ENCODE data around the gene KATNAL2.
"Not testable (repeated sequence)": the region's sequence is repeated elsewhere in the genome, so short reads cannot be mapped to it uniquely, and the experiment has no call there.

KATNAL2 gene

DNA sequence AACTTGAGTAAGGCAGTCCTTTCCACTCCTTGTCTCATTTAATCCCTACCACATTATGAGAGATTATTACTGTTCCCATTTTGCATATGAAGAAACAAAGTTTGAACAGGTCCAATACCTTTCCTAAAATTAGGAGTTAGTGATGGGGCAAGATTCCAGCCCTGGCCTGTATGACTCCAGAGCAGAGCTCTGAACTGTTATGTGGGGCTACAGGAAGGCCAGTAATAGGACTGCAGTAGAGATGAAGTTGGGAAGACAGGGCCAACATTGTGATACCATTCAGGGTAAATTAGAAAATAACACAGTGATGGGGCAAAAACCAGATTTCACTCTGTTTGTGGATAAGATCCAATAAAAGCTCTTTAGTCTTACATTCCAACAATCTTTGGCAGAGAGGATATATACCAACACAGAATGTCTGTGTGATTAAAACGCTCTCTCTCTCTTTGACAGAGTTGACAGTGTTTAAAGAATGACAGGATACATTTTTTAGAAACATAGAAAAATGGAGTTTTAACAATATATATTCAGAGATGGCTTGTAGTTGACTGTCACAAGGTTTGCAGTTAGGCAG is 22.7 kb downstream of the KATNAL2 start:
- no peak for DNase-seq

GRCh38 chr18:46942646-46943045 is 25.2 kb downstream of the KATNAL2 start:
- no peak for DNase-seq

DNA sequence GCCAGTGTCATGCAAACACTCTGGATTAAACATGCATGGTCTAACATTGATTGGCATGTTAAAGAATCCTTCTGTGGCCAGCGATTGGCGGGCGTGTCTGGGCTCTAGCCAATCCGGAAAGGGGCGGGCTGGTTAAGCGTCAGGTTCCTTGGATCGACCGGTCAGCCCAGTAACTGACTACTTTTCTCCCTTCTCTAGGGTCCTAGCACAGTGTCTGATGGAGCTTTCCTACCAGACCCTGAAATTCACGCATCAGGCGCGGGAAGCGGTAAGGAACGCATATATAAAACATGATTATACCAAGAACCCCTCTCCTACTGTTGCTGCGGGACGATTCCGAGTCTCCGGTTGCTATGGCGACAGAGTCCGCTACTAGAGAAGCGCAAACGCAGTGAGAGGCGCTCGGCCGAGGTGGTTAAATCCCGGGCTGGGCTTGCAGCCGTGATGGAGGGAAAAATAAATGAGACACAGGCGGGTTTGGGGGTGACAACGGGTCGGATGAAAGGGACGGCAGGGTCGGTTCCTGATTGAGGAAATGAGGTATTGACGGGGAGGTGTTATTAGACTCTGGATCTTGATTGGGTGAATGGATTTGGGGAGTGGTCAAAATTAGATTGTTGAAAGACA is 29.4 kb downstream of the KATNAL2 start:
- DNase-seq = peak; percentile 29 to 41

- no peak for DNase-seq
Observed at GRCh38 chr18:46950064-46950656, 32.8 kb downstream of the KATNAL2 start.

DNA sequence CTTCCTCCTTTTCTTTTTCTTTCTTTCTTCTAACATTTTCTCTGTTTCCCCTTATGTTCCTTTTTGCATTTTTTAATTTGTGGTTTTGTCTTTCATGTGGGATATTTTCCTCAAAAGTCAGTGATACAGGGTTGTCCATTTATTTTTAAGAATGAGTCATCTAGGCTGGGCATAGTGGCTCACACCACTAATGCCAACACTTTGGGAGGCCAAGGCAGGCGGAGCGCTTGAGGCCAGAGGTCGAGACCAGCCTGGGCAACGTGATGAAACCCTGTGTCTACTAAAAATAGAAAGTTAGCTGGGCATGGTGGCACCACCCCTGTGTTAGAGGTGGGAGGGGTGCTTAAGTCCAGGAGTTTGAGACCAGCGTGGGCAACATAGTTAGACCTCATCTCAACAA is 35.8 kb downstream of the KATNAL2 start:
- DNase-seq = no peak

DNA sequence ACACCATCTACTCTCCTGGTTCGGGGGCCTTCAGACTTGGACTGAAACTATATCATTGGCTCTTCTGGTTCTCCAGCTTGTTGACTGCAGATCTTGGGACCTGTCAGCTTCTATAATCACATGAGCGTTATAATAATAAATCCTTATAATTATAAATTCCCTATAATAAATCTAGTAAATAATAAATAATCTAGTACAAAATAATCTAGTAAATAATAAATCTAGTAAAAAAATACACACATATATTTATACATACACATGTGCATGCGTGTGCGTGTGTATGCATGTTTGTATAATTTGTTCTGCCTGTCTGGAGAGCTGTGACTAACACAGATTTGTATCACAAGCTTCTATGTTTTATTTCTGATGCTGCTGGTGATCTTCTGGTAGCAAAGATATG is 40.8 kb downstream of the KATNAL2 start:
- no peak for DNase-seq

DNA sequence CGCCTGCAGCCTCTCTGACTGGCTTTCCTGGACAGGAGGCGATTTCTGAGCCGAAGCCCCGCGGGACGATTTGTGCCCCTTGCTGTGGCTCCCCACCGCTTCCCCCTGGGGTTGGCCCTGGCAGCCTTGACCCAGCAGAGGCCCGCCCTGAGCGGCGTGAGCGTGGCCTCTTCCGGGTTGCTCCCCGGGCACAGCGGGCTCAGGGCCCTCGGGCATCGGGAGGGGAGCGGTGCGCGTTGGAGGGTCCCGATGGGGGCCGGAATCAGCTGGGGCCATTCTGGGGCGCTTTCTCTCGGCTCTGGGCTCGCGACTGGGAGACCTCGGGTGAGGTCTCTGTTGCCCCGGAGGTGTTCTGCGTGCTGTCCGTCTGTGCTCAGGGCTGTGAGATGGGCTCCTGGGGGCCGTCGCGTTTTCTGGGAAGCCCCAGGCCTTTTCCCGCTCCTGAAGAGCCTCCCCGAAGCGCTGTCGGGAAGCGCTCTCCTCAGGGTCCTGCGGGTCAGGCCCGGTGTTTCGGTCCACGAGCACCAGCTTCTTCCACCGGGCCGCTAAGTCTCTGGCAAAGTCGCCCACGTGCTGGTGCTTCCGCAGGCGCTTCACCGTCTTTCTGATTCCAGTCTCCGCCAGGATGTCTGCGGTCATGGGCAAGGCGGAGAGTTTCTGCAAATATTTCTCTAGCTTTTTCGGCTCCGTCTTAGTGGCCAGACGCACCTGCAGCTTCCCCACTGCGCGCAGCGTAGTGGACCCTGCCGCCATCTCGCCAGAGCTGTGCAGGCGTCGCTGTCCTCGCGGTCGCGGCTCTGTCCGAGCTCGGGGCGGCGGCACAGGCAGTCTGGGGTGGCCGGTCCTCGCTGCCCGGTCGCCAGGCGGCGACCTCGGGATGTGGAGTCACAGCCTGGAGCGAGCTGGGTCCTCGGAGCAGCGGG is 46.5 kb downstream of the KATNAL2 start:
- not testable (repeated sequence) for DNase-seq

GRCh38 chr18:46964579-46965293 is 47.3 kb downstream of the KATNAL2 start:
- not testable (repeated sequence) for DNase-seq

- DNase-seq = not testable (repeated sequence)
Observed at GRCh38 chr18:46966266-46966665, 48.9 kb downstream of the KATNAL2 start.

- DNase-seq = not testable (repeated sequence)
Observed at GRCh38 chr18:46969551-46969950, 52.1 kb downstream of the KATNAL2 start.

GRCh38 chr18:47019870-47020269 is 102.5 kb downstream of the KATNAL2 start:
- DNase-seq = not testable (repeated sequence)

- not testable (repeated sequence) for DNase-seq
Observed at GRCh38 chr18:47020757-47021156, 103.4 kb downstream of the KATNAL2 start.

DNA sequence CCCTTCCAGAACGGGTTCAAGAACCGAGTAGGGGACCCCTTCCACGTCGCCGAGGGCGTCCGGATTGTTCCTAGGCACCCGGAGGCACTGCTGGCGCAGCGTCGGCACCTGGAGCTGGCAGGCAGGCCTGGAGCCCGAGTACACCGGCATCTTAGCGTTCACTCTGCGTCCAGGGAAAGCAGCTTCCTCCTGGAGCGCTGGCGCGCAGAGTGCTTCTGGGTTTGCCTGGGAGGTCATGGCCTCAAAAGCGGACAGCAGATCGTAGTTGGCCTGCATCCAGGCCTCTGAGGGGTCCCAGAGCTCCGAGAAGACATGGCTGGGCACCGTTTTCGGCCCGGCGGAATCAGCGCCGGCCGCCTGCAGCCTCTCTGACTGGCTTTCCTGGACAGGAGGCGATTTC is 105.4 kb downstream of the KATNAL2 start:
- not testable (repeated sequence) for DNase-seq

DNA sequence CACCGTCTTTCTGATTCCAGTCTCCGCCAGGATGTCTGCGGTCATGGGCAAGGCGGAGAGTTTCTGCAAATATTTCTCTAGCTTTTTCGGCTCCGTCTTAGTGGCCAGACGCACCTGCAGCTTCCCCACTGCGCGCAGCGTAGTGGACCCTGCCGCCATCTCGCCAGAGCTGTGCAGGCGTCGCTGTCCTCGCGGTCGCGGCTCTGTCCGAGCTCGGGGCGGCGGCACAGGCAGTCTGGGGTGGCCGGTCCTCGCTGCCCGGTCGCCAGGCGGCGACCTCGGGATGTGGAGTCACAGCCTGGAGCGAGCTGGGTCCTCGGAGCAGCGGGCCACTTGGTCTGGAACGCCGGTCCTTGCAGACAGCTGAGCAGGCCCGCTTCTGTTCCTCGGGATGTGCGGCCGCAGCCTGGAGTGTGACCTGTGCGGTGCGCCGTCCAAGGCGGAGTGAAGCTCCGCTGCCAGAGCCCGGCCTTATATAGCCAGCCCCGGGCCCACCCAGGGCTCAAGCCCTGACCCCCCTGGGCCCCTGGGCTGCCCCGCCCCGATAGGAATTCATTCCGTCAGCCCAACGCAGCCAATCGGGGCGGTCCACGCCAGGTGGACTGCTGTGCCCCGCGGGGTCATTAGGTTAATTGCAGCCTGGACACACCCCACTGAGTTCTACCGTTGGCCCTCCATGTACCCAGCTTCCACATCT is 106.5 kb downstream of the KATNAL2 start:
- DNase-seq = not testable (repeated sequence)

DNA sequence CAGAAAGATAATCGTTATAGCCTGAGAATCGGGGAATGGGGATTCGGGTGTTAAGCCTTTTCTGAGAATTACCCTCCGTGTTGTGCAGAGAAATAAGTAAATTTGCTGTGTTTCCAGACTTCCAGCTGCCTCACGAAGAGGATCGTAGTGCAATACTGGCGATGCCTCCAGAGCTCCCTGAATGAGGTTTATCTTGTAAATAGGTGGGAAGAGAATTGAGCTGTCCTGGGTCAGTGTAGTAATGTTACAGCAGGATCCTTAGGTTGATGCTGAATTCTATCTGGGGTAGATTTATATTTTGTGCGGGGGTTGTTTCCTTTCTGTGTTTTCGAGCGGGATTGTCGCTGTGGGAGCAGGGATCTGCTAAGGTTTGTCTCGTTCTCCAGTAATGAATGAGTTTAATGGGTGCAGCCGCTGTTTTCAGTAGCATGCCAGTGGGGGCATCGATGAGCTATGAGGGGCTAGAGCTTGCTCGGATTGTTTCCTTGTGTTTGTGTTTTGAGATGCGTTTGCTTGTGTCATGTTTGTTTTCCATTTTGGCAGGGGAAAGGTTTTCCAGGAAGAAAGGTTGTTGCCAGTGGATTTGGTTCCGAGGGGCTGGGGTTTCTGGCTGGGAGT is 108.3 kb downstream of the KATNAL2 start:
- DNase-seq = not testable (repeated sequence)

DNA sequence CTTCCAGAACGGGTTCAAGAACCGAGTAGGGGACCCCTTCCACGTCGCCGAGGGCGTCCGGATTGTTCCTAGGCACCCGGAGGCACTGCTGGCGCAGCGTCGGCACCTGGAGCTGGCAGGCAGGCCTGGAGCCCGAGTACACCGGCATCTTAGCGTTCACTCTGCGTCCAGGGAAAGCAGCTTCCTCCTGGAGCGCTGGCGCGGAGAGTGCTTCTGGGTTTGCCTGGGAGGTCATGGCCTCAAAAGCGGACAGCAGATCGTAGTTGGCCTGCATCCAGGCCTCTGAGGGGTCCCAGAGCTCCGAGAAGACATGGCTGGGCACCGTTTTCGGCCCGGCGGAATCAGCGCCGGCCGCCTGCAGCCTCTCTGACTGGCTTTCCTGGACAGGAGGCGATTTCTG is 111.3 kb downstream of the KATNAL2 start:
- DNase-seq = not testable (repeated sequence)

GRCh38 chr18:47029684-47030353 is 112.4 kb downstream of the KATNAL2 start:
- not testable (repeated sequence) for DNase-seq

- not testable (repeated sequence) for DNase-seq
Observed at GRCh38 chr18:47030887-47031286, 113.5 kb downstream of the KATNAL2 start.

DNA sequence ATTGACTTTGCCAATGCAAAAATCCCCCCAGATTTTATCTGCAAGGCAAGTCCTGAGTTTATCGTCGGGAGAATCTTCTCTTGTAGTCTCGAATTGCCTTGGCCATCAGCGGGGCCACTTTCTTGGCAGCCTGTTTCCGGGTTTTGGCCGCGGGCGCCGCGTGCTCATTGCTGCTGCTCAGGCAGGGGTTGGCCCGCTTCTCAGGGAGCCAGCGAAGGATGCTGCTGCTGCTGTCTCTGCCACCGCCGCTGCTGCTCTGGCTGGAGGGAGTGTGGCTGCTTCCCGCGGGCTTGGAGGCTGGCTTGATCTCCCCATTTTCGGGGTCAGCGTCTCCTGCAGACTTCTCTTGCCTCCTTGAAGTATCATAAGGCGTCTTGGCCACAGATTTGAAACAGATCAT is 115.5 kb downstream of the KATNAL2 start:
- DNase-seq = no peak

- not testable (repeated sequence) for DNase-seq
Observed at GRCh38 chr18:47034591-47034990, 117.2 kb downstream of the KATNAL2 start.

GRCh38 chr18:47035156-47035671 is 117.8 kb downstream of the KATNAL2 start, which contains the start of gene ELOA2:
ELOA2 (minus strand) TSS chr18:47035621; CDS start chr18:47035264, 357 bp downstream.
- no peak for DNase-seq

All from stimulated activated CD4-positive, alpha-beta T cell treated with anti-CD3 and anti-CD28 coated beads, Interleukin-4, amount 100 ng/mL, for 4 hours (primary cell).